ENCODE results near the gene OR5D16.
"Not testable (repeated sequence)": the region's sequence is repeated elsewhere in the genome, so short reads cannot be mapped to it uniquely, and the experiment has no call there.

The OR5D16 gene

GRCh38 chr11:55838452-55838851 lies at the start of gene OR5D16:
Gene OR5D16 (plus strand): TSS chr11:55838752. CDS start chr11:55838752, 0 bp downstream.
- DNase-seq: no peak

- DNase-seq: no peak
Observed at GRCh38 chr11:55791606-55792005, 46.9 kb upstream of the OR5D16 start.

- DNase-seq: no peak
Observed at GRCh38 chr11:55793321-55793720, 45.2 kb upstream of the OR5D16 start.

- DNase-seq: no peak
Observed at GRCh38 chr11:55795256-55795655, 43.3 kb upstream of the OR5D16 start, which contains the start of gene OR5D14. Gene OR5D14 (plus strand): TSS chr11:55795556. CDS start chr11:55795556, 0 bp downstream.

- DNase-seq: no peak
Observed at GRCh38 chr11:55806248-55806647, 32.3 kb upstream of the OR5D16 start.

GRCh38 chr11:55811067-55811466 lies 27.5 kb upstream of the OR5D16 start, which contains the start of gene OR5L1:
Gene OR5L1 (plus strand): TSS chr11:55811367. CDS start chr11:55811467, 100 bp downstream.
- no peak for DNase-seq

GRCh38 chr11:55819330-55819729 lies 19.2 kb upstream of the OR5D16 start, which contains the start of gene OR5D18:
Gene OR5D18 (plus strand): TSS chr11:55819630. CDS start chr11:55819630, 0 bp downstream.
- DNase-seq: no peak

GRCh38 chr11:55826919-55827318 lies 11.6 kb upstream of the OR5D16 start, which contains the start of gene OR5L2:
Gene OR5L2 (plus strand): TSS chr11:55827219. CDS start chr11:55827219, 0 bp downstream.
- DNase-seq: no peak

- no peak for DNase-seq
Observed at GRCh38 chr11:55847453-55847852, 8.9 kb downstream of the OR5D16 start.

GRCh38 chr11:55849037-55849436 lies 10.5 kb downstream of the OR5D16 start:
- no peak for DNase-seq

GRCh38 chr11:55852141-55852540 lies 13.6 kb downstream of the OR5D16 start:
- no peak for DNase-seq

- DNase-seq: no peak
Observed at GRCh38 chr11:55854704-55855103, 16.2 kb downstream of the OR5D16 start.

- not testable (repeated sequence) for DNase-seq
Observed at GRCh38 chr11:55867354-55867753, 28.8 kb downstream of the OR5D16 start.

- not testable (repeated sequence) for DNase-seq
Observed at GRCh38 chr11:55872731-55873130, 34.2 kb downstream of the OR5D16 start.

- DNase-seq: not testable (repeated sequence)
Observed at GRCh38 chr11:55873146-55873545, 34.6 kb downstream of the OR5D16 start.

GRCh38 chr11:55882997-55883396 lies 44.4 kb downstream of the OR5D16 start, which contains the start of gene TRIM51:
Gene TRIM51 (plus strand): TSS chr11:55883297. CDS start chr11:55885429, 2,132 bp downstream.
- DNase-seq: not testable (repeated sequence)

GRCh38 chr11:55884995-55885394 lies 46.4 kb downstream of the OR5D16 start:
- not testable (repeated sequence) for DNase-seq

GRCh38 chr11:55885481-55885880 lies 46.9 kb downstream of the OR5D16 start:
- not testable (repeated sequence) for DNase-seq
